HUES6 (cell line): ENCODE data around the gene BICD2.

ENCODE experiments used
- H3K27ac ChIP-seq: 2 replicates; pipeline ENCODE4 v1.7.0; 2013; ENCODE audit warnings: low read depth, mild to moderate bottlenecking, low read length, inconsistent platforms
- H3K27me3 ChIP-seq: 2 replicates; pipeline ENCODE4 v1.6.1; 2013; ENCODE audit warnings: low read length; ENCODE audit not compliant: control insufficient read depth, insufficient read depth
- H3K36me3 ChIP-seq: 2 replicates; pipeline ENCODE4 v1.6.1; 2013; ENCODE audit warnings: low read length; ENCODE audit not compliant: control insufficient read depth, insufficient read depth
- H3K4me1 ChIP-seq: 2 replicates; pipeline ENCODE4 v1.6.1; 2013; ENCODE audit warnings: low read length; ENCODE audit not compliant: control insufficient read depth, insufficient read depth
- H3K4me3 ChIP-seq: 2 replicates; pipeline ENCODE4 v1.5.1; 2013; ENCODE audit warnings: low read depth, low read length
- H3K9ac ChIP-seq: one replicate; pipeline ENCODE4 v1.6.1; 2013; ENCODE audit warnings: mild to moderate bottlenecking, low read length
- H3K9me3 ChIP-seq: 2 replicates; pipeline ENCODE4 v1.6.1; 2013; ENCODE audit warnings: low read depth, low read length; ENCODE audit not compliant: control insufficient read depth, insufficient read depth

Gene BICD2

GRCh38 chr9:92735636-92736562 is 28.7 kb downstream of the BICD2 start:
- Histone ChIP-seq H3K9me3 (no peaks in the 10 kb centered on the region), H3K4me1 (peaks cover 40% of the 10 kb centered on the region), H3K4me3 (no peak overlapping the region), H3K36me3 (no peaks in the 10 kb centered on the region), H3K27ac (no peak overlapping the region), H3K27me3 (no peaks in the 10 kb centered on the region), H3K9ac (no peak overlapping the region)

DNA sequence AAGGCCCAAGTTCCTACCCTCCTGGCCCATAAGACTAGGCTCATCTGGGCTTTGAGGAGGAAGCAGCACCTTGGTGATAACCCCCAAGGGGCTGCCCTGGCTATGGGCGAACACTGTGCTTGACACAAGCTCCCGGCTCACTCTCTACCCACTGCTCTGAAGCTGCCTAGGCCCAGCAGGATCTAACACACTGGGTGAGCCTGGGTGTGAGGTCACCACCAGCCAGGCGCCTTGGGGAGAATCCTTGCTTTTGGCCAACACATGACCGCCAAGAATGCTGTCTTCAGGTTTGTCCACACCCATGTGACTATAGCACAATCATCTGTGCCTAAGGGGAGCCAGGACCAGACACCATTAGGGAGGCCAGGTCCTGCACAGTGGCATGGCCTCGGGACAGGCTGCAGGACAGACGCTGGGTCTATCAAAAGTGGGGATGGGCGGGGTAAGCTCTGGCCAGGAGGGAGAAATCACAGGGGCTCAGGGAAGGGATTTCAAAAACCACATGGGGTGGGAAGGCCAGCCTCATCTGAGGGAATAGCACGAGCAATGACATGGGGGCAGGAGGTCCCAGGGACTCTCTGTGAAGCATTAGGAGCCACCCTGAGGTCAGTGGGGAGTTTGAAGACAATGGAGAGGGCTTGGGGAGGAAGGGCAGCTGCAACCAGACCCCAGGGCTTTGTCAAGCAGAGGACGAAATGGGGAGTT is 29.6 kb downstream of the BICD2 start:
- Histone ChIP-seq H3K4me3 (no peak overlapping the region), H3K9ac (no peak overlapping the region), H3K4me1 (peaks cover 40% of the 10 kb centered on the region), H3K9me3 (no peaks in the 10 kb centered on the region), H3K36me3 (no peaks in the 10 kb centered on the region), H3K27ac (no peak overlapping the region), H3K27me3 (no peaks in the 10 kb centered on the region)

GRCh38 chr9:92730897-92731296 is 33.7 kb downstream of the BICD2 start:
- no peak overlapping the region for H3K4me3 ChIP-seq
- H3K36me3 ChIP-seq: peaks cover 25% of the 10 kb centered on the region
- H3K27ac ChIP-seq: no peak overlapping the region
- H3K4me1 ChIP-seq: peaks cover 13% of the 10 kb centered on the region; the same call in 1 of the 2 replicates
- no peak overlapping the region for H3K9ac ChIP-seq
- H3K9me3 ChIP-seq: no peaks in the 10 kb centered on the region
- H3K27me3 ChIP-seq: no peaks in the 10 kb centered on the region

- H3K4me1 ChIP-seq: peaks cover 2% of the 10 kb centered on the region; the same call in 1 of the 2 replicates
- no peak overlapping the region for H3K9ac ChIP-seq
- peaks cover 26% of the 10 kb centered on the region for H3K36me3 ChIP-seq
- no peaks in the 10 kb centered on the region for H3K27me3 ChIP-seq
- H3K9me3 ChIP-seq: no peaks in the 10 kb centered on the region
- H3K27ac ChIP-seq: no peak overlapping the region
- no peak overlapping the region for H3K4me3 ChIP-seq
These were observed 34.9 kb downstream of the BICD2 start for GRCh38 chr9:92729735-92730155.

DNA sequence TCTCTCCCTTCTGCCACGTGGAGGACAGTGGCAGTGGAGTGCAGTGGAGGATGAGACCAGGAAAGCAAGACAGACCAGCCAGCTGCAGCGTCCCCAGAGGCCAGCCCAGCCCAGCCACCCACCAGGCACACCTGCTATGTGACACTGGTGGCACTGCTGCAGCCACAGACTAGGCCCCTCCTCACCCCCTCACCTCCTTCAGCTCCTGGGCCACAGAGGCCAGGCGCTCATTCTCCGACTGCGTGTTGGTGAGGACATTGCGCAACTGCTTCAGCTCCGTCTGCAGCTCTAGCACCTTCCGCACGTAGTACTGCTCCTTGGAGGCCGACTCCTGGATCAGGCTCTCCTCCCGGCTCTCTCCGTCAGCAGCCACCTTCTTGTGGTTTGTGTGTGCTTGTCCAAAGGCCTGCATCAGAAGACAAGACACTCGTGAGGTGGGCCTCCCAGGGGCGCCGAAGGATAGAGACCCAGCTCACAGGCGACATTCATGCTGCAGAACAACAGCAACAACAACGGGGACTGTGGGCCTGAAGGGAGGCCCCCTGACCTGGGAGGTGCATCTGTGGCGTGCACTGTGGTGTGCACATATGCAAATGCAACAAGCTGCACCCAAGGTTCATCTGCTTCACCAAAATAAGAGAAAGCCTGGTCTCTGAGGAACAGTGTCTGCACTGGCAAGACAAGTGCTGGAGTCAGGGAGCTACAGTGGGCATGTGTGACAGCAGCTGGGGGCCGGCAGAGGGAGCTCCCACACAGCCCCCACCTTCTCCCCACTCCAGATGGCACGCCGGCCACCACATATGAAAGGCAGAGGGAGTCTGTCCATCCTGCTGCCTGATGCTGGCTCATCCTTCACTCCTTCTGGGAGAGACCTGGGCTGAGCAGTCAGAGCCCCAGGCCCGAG is 35.5 kb downstream of the BICD2 start:
- no peaks in the 10 kb centered on the region for H3K27me3 ChIP-seq
- no peak overlapping the region for H3K4me3 ChIP-seq
- H3K36me3 ChIP-seq: peaks cover 26% of the 10 kb centered on the region
- no peak overlapping the region for H3K27ac ChIP-seq
- no peaks in the 10 kb centered on the region for H3K9me3 ChIP-seq
- no peaks in the 10 kb centered on the region; the same call in 1 of the 2 replicates for H3K4me1 ChIP-seq
- no peak overlapping the region for H3K9ac ChIP-seq

- Histone ChIP-seq H3K36me3 (peaks cover 29% of the 10 kb centered on the region), H3K9ac (no peak overlapping the region), H3K27ac (no peak overlapping the region), H3K4me1 (no peaks in the 10 kb centered on the region; the same call in 1 of the 2 replicates), H3K4me3 (no peak overlapping the region), H3K9me3 (no peaks in the 10 kb centered on the region), H3K27me3 (no peaks in the 10 kb centered on the region)
These were observed 36.6 kb downstream of the BICD2 start for GRCh38 chr9:92727716-92728700.

DNA sequence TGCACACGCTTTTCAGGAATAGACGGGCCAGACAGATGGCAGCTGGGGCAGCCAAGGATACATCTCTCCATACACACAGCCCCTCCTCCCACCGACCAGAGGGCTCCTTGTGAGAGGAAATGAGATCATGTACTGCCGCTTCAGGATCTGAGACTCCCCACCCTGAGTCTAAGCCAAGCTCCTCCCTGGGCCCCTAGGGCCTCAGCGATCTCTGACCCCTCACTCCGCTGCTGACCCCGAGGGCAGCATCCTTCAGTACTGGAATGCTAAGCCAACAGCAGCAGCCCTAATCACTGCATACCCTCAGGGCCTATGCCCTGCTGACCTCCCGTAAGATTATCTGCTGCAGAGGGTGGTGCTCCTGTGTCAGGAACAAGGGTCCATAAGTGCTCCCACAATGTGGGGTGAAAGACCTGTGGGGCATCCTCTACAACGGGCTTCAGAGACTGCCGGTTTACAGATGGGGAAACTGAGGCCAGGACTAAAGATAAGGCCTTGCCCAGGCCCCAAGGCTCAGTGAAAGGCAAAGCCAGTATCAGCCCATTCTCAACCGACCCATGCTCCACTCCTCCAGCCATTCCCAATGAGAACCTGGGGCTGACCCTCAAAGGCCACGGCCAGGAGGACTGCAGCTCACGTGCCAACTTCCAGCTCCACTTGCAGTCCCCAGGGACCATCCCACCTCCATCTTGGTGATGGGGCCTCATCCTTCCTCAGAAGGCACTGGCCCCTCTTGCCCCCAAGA is 37.5 kb downstream of the BICD2 start:
- Histone ChIP-seq H3K27ac (no peak overlapping the region), H3K27me3 (no peaks in the 10 kb centered on the region), H3K9me3 (no peaks in the 10 kb centered on the region), H3K4me3 (no peak overlapping the region), H3K9ac (no peak overlapping the region), H3K36me3 (peaks cover 38% of the 10 kb centered on the region), H3K4me1 (no peaks in the 10 kb centered on the region; the same call in 1 of the 2 replicates)

GRCh38 chr9:92726348-92726747 is 38.3 kb downstream of the BICD2 start:
- Histone ChIP-seq H3K4me1 (no peaks in the 10 kb centered on the region; the same call in 1 of the 2 replicates), H3K9me3 (no peaks in the 10 kb centered on the region), H3K9ac (no peak overlapping the region), H3K4me3 (no peak overlapping the region), H3K36me3 (peaks cover 46% of the 10 kb centered on the region), H3K27ac (no peak overlapping the region), H3K27me3 (no peaks in the 10 kb centered on the region)

GRCh38 chr9:92725766-92726165 is 38.9 kb downstream of the BICD2 start:
- Histone ChIP-seq H3K4me1 (no peaks in the 10 kb centered on the region; the same call in 1 of the 2 replicates), H3K36me3 (peaks cover 51% of the 10 kb centered on the region)

More at GRCh38 chr9:92725766-92726165, 38.9 kb downstream of the BICD2 start:
- H3K9ac ChIP-seq: no peak overlapping the region
- H3K4me3 ChIP-seq: no peak overlapping the region
- no peaks in the 10 kb centered on the region for H3K27me3 ChIP-seq
- no peaks in the 10 kb centered on the region for H3K9me3 ChIP-seq
- no peak overlapping the region for H3K27ac ChIP-seq
